Lower leg skin (tissue), 3 donors: ENCODE results near the gene NXPE4.

Experiments used
- CTCF ChIP-seq, 3 donors: fragments of 450-650 bp; IDR thresholded peaks; one replicate each; pipeline ENCODE4 v1.5.1; 2016; ENCODE audit warnings: antibody characterized with exemption in 3 of 3, mild to moderate bottlenecking in 3 of 3, moderate library complexity in 2 of 3
- POLR2A ChIP-seq, 2 donors: fragments of 450-650 bp; IDR thresholded peaks; one replicate each; pipeline ENCODE4 v1.6.1; 2016 to 2017; ENCODE audit warnings: antibody characterized with exemption in 2 of 2, mild to moderate bottlenecking in 1 of 2, moderate library complexity in 1 of 2

DNA sequence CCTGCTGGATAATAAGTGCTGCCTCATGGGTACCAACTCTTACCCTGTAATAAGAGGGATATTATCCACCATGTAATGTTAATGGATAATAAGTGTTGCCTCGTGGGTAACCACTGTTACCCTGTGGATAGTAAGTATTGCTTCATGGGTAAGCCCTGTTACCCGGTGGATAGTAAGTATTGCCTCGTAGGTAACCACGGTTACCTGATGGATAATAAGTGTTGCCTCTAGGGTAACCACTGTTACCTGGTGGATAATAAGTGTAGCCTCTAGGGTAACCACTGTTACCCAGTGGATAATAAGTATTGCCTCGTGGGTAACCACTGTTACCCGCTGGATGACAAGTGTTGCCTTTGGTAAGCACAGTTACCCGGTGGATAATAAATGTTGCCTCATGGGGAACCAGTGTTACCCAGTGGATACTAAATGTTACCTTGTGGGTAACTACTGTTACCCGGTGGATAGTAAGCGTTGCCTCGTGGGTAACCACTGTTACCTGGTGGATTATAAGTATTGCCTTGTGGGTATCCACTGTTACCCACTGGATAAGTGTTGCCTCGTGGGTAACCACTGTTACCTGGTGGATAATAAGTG lies 18.6 kb upstream of the NXPE4 start:
- no peak for TF ChIP-seq CTCF (IDR thresholded peaks at IDR 0.05)
- no peak for TF ChIP-seq POLR2A (IDR thresholded peaks at IDR 0.05)
